HepG2 (cell line): ENCODE results near the gene MDFIC. TPM values are rescaled to one million over a fixed set of nuclear protein-coding genes. Genes with fewer than 3 reads are reported as not detected.

Source experiments
- ATAC-seq: fragments of 200-7000 bp; cut with Tn5 transposase; 3 replicates; pipeline ENCODE4 v1.9.1; 2020; ENCODE audit warnings: mild to moderate bottlenecking, moderate library complexity
- BruUV-seq: library from RNA; stranded (reverse); fragments of 400-500 nt; replicated peaks from 2 replicates; lab custom pipeline; 2021; lab: Mats Ljungman, UMichigan
- CTCF ChIA-PET: fragments of 300-600 bp; formaldehyde crosslinking; extraction: SDS; loops from one replicate; lab custom pipeline; 2021; ENCODE audit warnings: low total read pairs, inconsistent platforms, low intra/inter-chr PET ratio; lab: Yijun Ruan, JAX
- POLR2A ChIA-PET: fragments of 350-600 bp; sonication (Branson Sonifier 250); formaldehyde crosslinking; loops from one replicate; lab custom pipeline; 2020; ENCODE audit warnings: antibody characterized with exemption, inconsistent platforms; lab: Yijun Ruan, JAX
- DNase-seq: peaks from one replicate; pipeline ENCODE4 v3.0.0-alpha.2; 2015; ENCODE audit warnings: low spot score
- FAIRE-seq: peaks from 3 replicates; lab custom pipeline; 2011; peaks lifted over from hg19 to GRCh38; lab: Jason Lieb, UNC
- H2AFZ ChIP-seq: one replicate; pipeline ENCODE4 v1.6.1; 2011; ENCODE audit warnings: low read length, inconsistent platforms
- H3K27ac ChIP-seq: fragments of 300-600 bp; 3 replicates; pipeline ENCODE4 v1.8.0; 2011; ENCODE audit warnings: mixed run types, mild to moderate bottlenecking, mixed read lengths, low read length, inconsistent platforms; ENCODE audit not compliant: insufficient read depth; ENCODE audit errors: extremely low read length
- H3K27me3 ChIP-seq, 2 experiments: fragments of 200-600 bp in 1 of 2; 2 replicates in 1 of 2; 3 replicates in 1 of 2; pipeline versions ENCODE4 v1.6.0 to v1.8.0; 2011; ENCODE audit warnings: low read length in 2 of 2, mild to moderate bottlenecking in 2 of 2, moderate library complexity in 2 of 2, inconsistent platforms in 1 of 2; ENCODE audit not compliant: insufficient read depth in 2 of 2, control insufficient read depth in 1 of 2
- H3K36me3 ChIP-seq, 2 experiments: fragments of 200-600 bp in 1 of 2; replicated peaks in 1 of 2; 2 replicates in 1 of 2; 3 replicates in 1 of 2; pipeline versions ENCODE4 v1.5.1 to v1.8.0; 2011; ENCODE audit warnings: low read length in 2 of 2, inconsistent platforms in 1 of 2; ENCODE audit not compliant: insufficient read depth in 2 of 2, control insufficient read depth in 1 of 2
- H3K4me1 ChIP-seq: 2 replicates; pipeline ENCODE4 v1.5.1; 2012; ENCODE audit warnings: low read length, inconsistent platforms; ENCODE audit not compliant: insufficient read depth
- H3K4me2 ChIP-seq: 2 replicates; pipeline ENCODE4 v1.6.0; 2011; ENCODE audit warnings: low read depth, low read length, inconsistent platforms
- H3K4me3 ChIP-seq, 3 experiments: fragments of 200-600 bp in 1 of 3; sonication (generic), shearing (Covaris generic) in 1 of 3; replicated peaks in 1 of 3; 2 replicates each; pipeline ENCODE4 v1.5.1; 2011 to 2016; ENCODE audit warnings: low read length in 3 of 3, inconsistent platforms in 2 of 3, low read depth in 2 of 3, mild to moderate bottlenecking in 2 of 3, control low read depth in 1 of 3, mixed read lengths in 1 of 3; ENCODE audit not compliant: insufficient read depth in 1 of 3
- H3K79me2 ChIP-seq: one replicate; pipeline ENCODE4 v1.6.1; 2011; ENCODE audit warnings: low read length, inconsistent platforms; ENCODE audit not compliant: insufficient read depth
- H3K9ac ChIP-seq: 2 replicates; pipeline ENCODE4 v1.6.0; 2011; ENCODE audit warnings: mild to moderate bottlenecking, low read depth, low read length, inconsistent platforms; ENCODE audit not compliant: insufficient read depth
- H3K9me3 ChIP-seq: 2 replicates; pipeline ENCODE4 v1.5.1; 2012; ENCODE audit warnings: mild to moderate bottlenecking, low read length
- H4K20me1 ChIP-seq: 2 replicates; pipeline ENCODE4 v1.6.0; 2011; ENCODE audit warnings: inconsistent platforms, mild to moderate bottlenecking, low read length, moderate library complexity; ENCODE audit not compliant: insufficient read depth
- ARNTL ChIP-seq: sonication (generic); formaldehyde crosslinking; IDR thresholded peaks from 2 replicates; pipeline ENCODE4 v1.4.0; 2020; ENCODE audit warnings: mild to moderate bottlenecking, missing genetic modification reagents
- ASH2L ChIP-seq: fragments of 300-600, 200-600 bp; sonication (generic); IDR thresholded peaks from 2 replicates; pipeline ENCODE4 v1.7.0; 2017; ENCODE audit warnings: low read depth, mild to moderate bottlenecking, moderate library complexity, mixed read lengths, low read length; ENCODE audit not compliant: insufficient read length
- PAXIP1 ChIP-seq: sonication (generic); formaldehyde crosslinking; conservative IDR thresholded peaks from 2 replicates; pipeline ENCODE4 v1.4.0; 2020; ENCODE audit warnings: mild to moderate bottlenecking, missing genetic modification reagents, moderate library complexity
- SP4 ChIP-seq: sonication (generic); formaldehyde crosslinking; IDR thresholded peaks from 2 replicates; pipeline ENCODE4 v1.8.1; 2023; ENCODE audit warnings: mild to moderate bottlenecking, missing genetic modification reagents
- ZBTB4 ChIP-seq: sonication (generic); formaldehyde crosslinking; IDR thresholded peaks from 2 replicates; pipeline ENCODE4 v1.4.0; 2020; ENCODE audit warnings: missing genetic modification reagents, mild to moderate bottlenecking, borderline replicate concordance
- ZNF318 ChIP-seq: sonication (generic); formaldehyde crosslinking; IDR thresholded peaks from 2 replicates; pipeline ENCODE4 v1.4.0; 2020; ENCODE audit warnings: mild to moderate bottlenecking, missing genetic modification reagents
- WGBS: methylation state at CpG from one replicate; pipeline ENCODE4 v1.1.6; 2017; ENCODE audit warnings: low lambda C conversion rate; 5-methylcytosine and 5-hydroxymethylcytosine counted together
- in situ Hi-C: cut with HindIII; loops from 2 replicates; pipeline ENCODE4 v1.10.0; 2017; ENCODE audit warnings: low pct_unique_long_range_greater_than_20kb; ENCODE audit not compliant: extremely low pct_ligation_motif_present
- intact Hi-C: fragments of 100-400 bp; cut with micrococcal nuclease; formaldehyde crosslinking; loops from one replicate; pipeline ENCODE4 v1.10.0; 2022; ENCODE audit not compliant: unreplicated experiment
- polyA plus RNA-seq, 8 experiments: library from polyadenylated mRNA; depleted of rRNA in 3 of 8; stranded (reverse) in 7 of 8; unstranded in 1 of 8; fragments of >200 nt; fragmentation: Illumina TruSeq in 4 of 8; extraction: Trizol in 4 of 8; gene quantifications; 2 replicates each; pipeline versions ENCODE4 v1.2.1 to v1.2.3, GENCODE V29; 2011 to 2016; ENCODE audit warnings: low read depth in 4 of 8, missing spikeins in 1 of 8, mixed read lengths in 1 of 8; ENCODE audit not compliant: insufficient read depth in 1 of 8
- total RNA-seq, 5 experiments: library from RNA; depleted of rRNA; stranded (reverse); fragments of >200 nt; fragmentation: Illumina TruSeq; extraction: Trizol; gene quantifications; 2 replicates each; pipeline ENCODE4 v1.2.3, GENCODE V29; 2016; ENCODE audit warnings: low read depth in 1 of 5
- TF ChIP-seq, protein P1 (sequence below): IDR thresholded peaks from 2 replicates; pipeline ENCODE4 v1.6.1; 2012; ENCODE audit warnings: low read depth, low read length, improper control_type of control experiment

Gene MDFIC
- total and polyA plus RNA-seq, 2 of the 13 experiments (the other 11 are each of a cell fraction or from before 2014, with no cell fraction given) = 0.13 TPM; not detected in 1

- Histone ChIP-seq H3K4me1 (peaks cover 7% of the 10 kb centered on the region), H3K4me2 (no peak overlapping the region), H3K9ac (no peak overlapping the region), H4K20me1 (no peaks in the 10 kb centered on the region), H3K27me3 (no peaks in the 10 kb centered on the region), H2AFZ (no peak overlapping the region), H3K9me3 (no peaks in the 10 kb centered on the region), H3K36me3 (no peaks in the 10 kb centered on the region), H3K4me3 (no peak overlapping the region), H3K79me2 (no peaks in the 10 kb centered on the region), H3K27ac (no peak overlapping the region)
- CTCF ChIA-PET = no interaction called here
- 1% methylated on average over 3 of the region's 3 CpGs for WGBS
- no TSS peak for BruUV-seq
- POLR2A ChIA-PET = no interaction called here
- intact Hi-C loops (no loop called here), in situ Hi-C loops (no loop called here)
- DNase-seq (no peak), FAIRE-seq (no peak), ATAC-seq (no peak)
- no peak for TF ChIP-seq ZNF318 (CRISPR knock-in tag)
- TF ChIP-seq, protein P1, sequence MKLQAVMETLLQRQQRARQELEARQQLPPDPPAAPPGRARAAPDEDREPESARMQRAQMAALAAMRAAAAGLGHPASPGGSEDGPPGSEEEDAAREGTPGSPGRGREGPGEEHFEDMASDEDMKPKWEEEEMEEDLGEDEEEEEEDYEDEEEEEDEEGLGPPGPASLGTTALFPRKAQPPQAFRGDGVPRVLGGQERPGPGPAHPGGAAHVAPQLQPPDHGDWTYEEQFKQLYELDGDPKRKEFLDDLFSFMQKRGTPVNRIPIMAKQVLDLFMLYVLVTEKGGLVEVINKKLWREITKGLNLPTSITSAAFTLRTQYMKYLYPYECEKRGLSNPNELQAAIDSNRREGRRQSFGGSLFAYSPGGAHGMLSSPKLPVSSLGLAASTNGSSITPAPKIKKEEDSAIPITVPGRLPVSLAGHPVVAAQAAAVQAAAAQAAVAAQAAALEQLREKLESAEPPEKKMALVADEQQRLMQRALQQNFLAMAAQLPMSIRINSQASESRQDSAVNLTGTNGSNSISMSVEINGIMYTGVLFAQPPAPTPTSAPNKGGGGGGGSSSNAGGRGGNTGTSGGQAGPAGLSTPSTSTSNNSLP = no peak
- TF ChIP-seq ZBTB4 (CRISPR knock-in tag) = no peak
- no peak for TF ChIP-seq PAXIP1
- no peak for TF ChIP-seq ASH2L
- TF ChIP-seq ARNTL (CRISPR knock-in tag) = no peak
- TF ChIP-seq SP4 = no peak
These were observed 87.2 kb downstream of the MDFIC start for GRCh38 chr7:115009139-115009538.
